Stimulated activated CD4-positive, alpha-beta T cell treated with anti-CD3 and anti-CD28 coated beads, Interleukin-1b, Interleukin-23, amount 100 ng/mL, for 4 hours (primary cell): ENCODE results near the gene SLC12A6.
"Not testable (repeated sequence)": the region's sequence is repeated elsewhere in the genome, so short reads cannot be mapped to it uniquely, and the experiment has no call there.

Experiments
- DNase-seq, 2 donors: peaks; one replicate each; pipeline ENCODE4 v3.0.0-alpha.2; 2020; ENCODE audit warnings: low read depth in 2 of 2

SLC12A6 gene

GRCh38 chr15:34357653-34358052, 20.1 kb upstream of the SLC12A6 start:
- DNase-seq, result no peak

- no peak for DNase-seq
These were observed 17.7 kb upstream of the SLC12A6 start for GRCh38 chr15:34355241-34355640.

- DNase-seq, result no peak
These were observed 16.7 kb upstream of the SLC12A6 start for GRCh38 chr15:34354286-34354685.

DNA sequence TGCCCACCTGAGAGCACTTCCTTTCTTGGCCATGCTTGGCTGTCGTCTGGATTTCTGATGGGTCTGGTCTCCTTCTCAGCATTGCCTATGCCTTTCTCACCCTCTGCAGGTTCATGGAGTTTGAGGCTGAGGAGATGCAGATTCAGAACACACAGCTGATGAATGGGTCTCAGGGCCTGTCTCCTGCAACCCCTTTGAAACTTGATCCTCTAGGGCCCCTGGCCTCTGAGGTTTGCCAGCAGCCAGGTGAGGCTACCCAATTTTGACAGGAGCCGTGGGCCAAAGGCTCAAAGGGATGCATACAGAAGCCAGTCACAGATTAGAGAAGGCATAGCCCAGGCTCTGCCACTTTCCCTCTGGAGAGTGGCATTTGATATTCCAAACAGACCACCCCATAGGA, 16.0 kb upstream of the SLC12A6 start:
- DNase-seq, result no peak

DNA sequence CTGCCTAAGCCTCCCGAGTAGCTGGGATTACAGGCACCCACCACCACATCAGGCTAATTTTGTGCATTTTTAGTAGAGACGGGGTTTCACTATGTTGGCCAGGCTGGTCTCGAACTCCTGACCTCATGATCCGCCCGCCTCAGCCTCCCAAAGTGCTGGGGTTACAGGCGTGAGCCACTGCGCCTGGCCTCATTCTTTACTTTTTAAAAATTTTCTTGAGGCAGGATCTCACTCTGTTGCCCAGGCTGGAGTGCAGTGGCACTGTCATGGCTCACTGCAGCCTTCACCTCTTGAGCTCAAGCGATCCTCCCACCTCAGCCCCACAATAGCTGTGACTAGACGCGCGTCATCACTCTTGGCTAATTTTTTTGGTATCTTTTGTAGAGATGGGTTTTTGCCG, 15.4 kb upstream of the SLC12A6 start:
- DNase-seq, result not testable (repeated sequence)

- no peak for DNase-seq
These were observed 12.2 kb upstream of the SLC12A6 start for GRCh38 chr15:34349769-34350168.

GRCh38 chr15:34348735-34349300, 11.2 kb upstream of the SLC12A6 start:
- DNase-seq, result no peak

DNA sequence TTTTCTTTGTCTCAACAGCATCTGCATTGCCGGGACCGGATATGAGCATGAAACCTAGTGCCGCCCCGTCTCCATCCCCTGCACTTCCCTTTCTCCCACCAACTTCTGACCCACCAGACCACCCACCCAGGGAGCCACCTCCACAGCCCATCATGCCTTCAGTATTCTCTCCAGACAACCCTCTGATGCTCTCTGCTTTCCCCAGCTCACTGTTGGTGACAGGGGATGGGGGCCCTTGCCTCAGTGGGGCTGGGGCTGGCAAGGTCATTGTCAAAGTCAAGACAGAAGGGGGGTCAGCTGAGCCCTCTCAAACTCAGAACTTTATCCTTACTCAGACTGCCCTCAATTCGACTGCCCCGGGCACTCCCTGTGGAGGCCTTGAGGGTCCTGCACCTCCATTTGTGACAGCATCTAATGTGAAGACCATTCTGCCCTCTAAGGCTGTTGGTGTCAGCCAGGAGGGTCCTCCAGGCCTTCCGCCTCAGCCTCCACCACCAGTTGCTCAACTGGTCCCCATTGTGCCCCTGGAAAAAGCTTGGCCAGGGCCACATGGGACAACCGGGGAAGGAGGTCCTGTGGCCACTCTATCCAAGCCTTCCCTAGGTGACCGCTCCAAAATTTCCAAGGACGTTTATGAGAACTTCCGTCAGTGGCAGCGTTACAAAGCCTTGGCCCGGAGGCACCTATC, 10.5 kb upstream of the SLC12A6 start:
- no peak for DNase-seq

- DNase-seq, result peak; percentile 94 to 96
These were observed 5.4 kb upstream of the SLC12A6 start, which contains the start of the genes NOP10 and NUTM1 for GRCh38 chr15:34342737-34343575. NOP10 (minus strand) TSS chr15:34343136; CDS start chr15:34343073, 63 bp downstream. NUTM1 (plus strand) TSS chr15:34343315; CDS start chr15:34343697, 382 bp downstream.

GRCh38 chr15:34342213-34342736, 4.7 kb upstream of the SLC12A6 start:
- not testable (repeated sequence) for DNase-seq

- no peak for DNase-seq
These were observed 4.0 kb upstream of the SLC12A6 start for GRCh38 chr15:34341381-34342212.

DNA sequence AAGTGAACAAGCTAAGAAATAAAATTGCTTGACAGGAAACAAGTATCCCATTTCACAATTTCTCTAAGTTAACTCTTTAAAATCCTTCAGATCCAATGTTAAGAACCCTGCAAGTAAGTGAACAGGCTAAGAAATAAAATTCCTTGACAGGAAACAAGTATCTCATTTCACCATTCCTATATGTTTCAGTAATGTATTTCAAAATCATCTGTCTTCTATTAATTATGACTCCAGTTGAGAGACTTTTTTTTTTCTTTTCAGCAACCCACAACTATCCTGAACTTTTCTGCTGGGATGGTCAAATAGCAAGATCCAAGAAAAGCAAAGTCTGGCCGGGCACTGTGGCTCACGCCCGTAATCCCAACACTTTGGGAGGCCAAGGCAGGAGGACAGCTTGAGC, 2.4 kb upstream of the SLC12A6 start:
- no peak for DNase-seq

- no peak for DNase-seq
These were observed 766 bp upstream of the SLC12A6 start for GRCh38 chr15:34338347-34338746.

- DNase-seq, result no peak
These were observed 507 bp downstream of the SLC12A6 start for GRCh38 chr15:34336991-34337556.

DNA sequence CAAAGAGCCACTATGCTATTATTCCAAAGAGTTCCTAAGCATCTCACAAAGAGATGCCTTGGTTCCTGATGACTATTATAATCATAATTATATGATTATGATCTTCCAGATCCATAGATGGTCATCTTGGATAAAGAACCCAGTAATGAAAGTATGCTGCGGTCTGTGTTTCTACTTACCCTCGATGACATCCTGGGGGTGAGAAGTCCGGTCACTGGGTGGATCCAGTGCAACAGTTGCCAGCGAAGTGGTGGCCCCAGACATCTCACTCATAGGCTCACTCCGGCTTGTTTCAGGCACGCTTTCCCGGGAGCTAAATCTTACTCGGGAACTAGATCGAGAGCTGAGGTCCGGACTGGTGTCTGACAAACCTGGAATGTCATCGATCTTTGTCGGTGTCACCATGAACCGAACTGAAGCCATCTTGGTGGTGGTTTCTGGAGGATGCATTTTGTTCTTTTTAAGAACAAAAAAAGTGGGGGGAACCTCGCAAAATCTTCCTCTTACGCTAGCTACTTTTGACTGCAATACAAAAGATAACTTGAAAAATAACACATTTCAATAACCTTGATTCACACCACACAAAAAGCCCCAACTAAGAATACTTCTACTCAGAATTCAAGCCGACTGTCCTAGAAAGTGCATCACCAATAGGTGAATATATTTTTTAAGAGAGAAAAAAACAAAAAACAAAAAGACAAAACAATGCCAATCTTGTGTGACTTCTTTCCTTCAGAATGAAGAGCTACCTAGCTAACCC, 1.2 kb downstream of the SLC12A6 start:
- no peak for DNase-seq

GRCh38 chr15:34335176-34336032, 2.2 kb downstream of the SLC12A6 start:
- DNase-seq, result no peak

GRCh38 chr15:34334672-34335071, 2.9 kb downstream of the SLC12A6 start:
- no peak for DNase-seq

DNA sequence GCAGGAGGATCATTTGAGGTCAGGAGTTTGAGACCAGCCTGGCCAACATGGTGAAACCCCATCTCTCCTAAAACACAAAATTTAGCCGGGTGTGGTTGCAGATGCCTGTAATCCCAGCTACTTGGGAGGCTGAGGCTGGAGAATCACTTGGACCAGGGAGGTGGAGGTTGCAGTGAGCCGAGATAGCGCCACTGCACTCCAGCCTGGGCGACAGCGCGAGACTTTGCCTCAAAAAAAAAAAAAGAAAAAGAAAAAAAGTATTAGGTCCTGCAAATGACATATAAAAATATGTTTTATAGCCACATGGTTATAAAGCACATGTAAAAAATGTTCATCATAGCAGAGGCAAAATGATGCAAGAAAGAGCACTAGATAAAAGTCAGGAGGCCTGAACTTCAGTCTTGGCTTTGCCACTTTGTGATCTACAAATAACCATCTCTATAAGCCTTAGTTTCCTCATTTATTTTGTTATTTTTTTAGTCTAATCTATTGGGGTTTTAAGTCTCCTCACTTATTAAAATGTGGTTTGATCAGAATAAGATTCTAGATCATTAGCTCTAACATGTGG, 4.9 kb downstream of the SLC12A6 start:
- DNase-seq, result no peak

GRCh38 chr15:34331809-34332208, 5.8 kb downstream of the SLC12A6 start:
- no peak for DNase-seq
